22Rv1 (cell line): ENCODE measurements around the gene CRACR2B.

Source experiments
- H3K27ac ChIP-seq: fragments of 450-650 bp; 2 replicates; pipeline ENCODE4 v1.5.1; 2017
- CTCF ChIP-seq: fragments of 450-650 bp; IDR thresholded peaks from 2 replicates; pipeline ENCODE4 v1.5.1; 2017; ENCODE audit warnings: mild to moderate bottlenecking
- ZFX ChIP-seq: fragments of 450-650 bp; IDR thresholded peaks from 2 replicates; pipeline ENCODE4 v1.6.1; 2017; ENCODE audit warnings: antibody characterized with exemption, borderline replicate concordance

The CRACR2B gene

GRCh38 chr11:827146-827896 lies 398 bp upstream of the CRACR2B start:
- peak overlapping the region; percentile 96 for H3K27ac ChIP-seq
- TF ChIP-seq CTCF (no peak), ZFX (no peak)

- TF ChIP-seq CTCF (no peak), ZFX (no peak)
- peak overlapping the region; percentile 96 for H3K27ac ChIP-seq
Measured at GRCh38 chr11:828506-829175, 922 bp downstream of the CRACR2B start.

- peak overlapping the region; percentile 96 for H3K27ac ChIP-seq
- no peak for TF ChIP-seq CTCF
- no peak for TF ChIP-seq ZFX
Measured at GRCh38 chr11:829176-829846, 1.6 kb downstream of the CRACR2B start.

GRCh38 chr11:829847-830294 lies 2.2 kb downstream of the CRACR2B start:
- TF ChIP-seq CTCF, result no peak
- TF ChIP-seq ZFX, result no peak
- H3K27ac ChIP-seq, result peak overlapping the region; percentile 96

GRCh38 chr11:830295-831117 lies 2.8 kb downstream of the CRACR2B start:
- H3K27ac ChIP-seq, result peak overlapping the region; percentile 96
- TF ChIP-seq CTCF, result no peak
- TF ChIP-seq ZFX, result no peak

- H3K27ac ChIP-seq, result peak overlapping the region; percentile 96
- no peak for TF ChIP-seq ZFX
- no peak for TF ChIP-seq CTCF
Measured at GRCh38 chr11:831118-831864, 3.6 kb downstream of the CRACR2B start.
